Spleen (tissue), 7 donors: ENCODE data around the gene LRRC10B.

Experiments used
- CTCF ChIP-seq, 11 experiments: fragments of 200-600 bp in 7 of 11; fragments of 450-650 bp in 4 of 11; sonication (generic) in 4 of 11; IDR thresholded peaks in 8 of 11; conservative IDR thresholded peaks in 3 of 11; 1 replicate in 7 of 11; 2 replicates in 4 of 11; pipeline versions ENCODE4 v1.4.0 to v1.8.0; 2016 to 2021; ENCODE audit warnings: antibody characterized with exemption in 11 of 11, inconsistent platforms in 4 of 11, mild to moderate bottlenecking in 1 of 11
- POLR2A ChIP-seq, 3 donors: fragments of 450-650 bp; IDR thresholded peaks; one replicate each; pipeline ENCODE4 v1.5.1; 2017; ENCODE audit warnings: antibody characterized with exemption in 3 of 3, mild to moderate bottlenecking in 1 of 3
- donor health status: DM: no; HTN: no; CAD: no; lungs with moderate emphysema.
- donor health status: DM: no; HTN: no; CAD: no.
- donor health status: DM: no; HTN: no; CAD: no.

- TF ChIP-seq POLR2A (IDR thresholded peaks at IDR 0.05): no peak
- peak in 9 of 11 experiments; percentile 46 to 86 (median 71) for TF ChIP-seq CTCF (IDR thresholded peaks at IDR 0.05 in 8 of 11, conservative IDR thresholded peaks at IDR 0.05 in 3 of 11)
Measured at GRCh38 chr11:61532134-61533038, 23.8 kb downstream of the LRRC10B start.
